GM18858 (cell line): ENCODE results near the gene NTM.

Source experiments
- ATAC-seq: cut with Tn5 transposase; IDR thresholded peaks from one replicate; pipeline ENCODE4 v1.9.1; 2021; ENCODE audit not compliant: unreplicated experiment

Gene NTM

DNA sequence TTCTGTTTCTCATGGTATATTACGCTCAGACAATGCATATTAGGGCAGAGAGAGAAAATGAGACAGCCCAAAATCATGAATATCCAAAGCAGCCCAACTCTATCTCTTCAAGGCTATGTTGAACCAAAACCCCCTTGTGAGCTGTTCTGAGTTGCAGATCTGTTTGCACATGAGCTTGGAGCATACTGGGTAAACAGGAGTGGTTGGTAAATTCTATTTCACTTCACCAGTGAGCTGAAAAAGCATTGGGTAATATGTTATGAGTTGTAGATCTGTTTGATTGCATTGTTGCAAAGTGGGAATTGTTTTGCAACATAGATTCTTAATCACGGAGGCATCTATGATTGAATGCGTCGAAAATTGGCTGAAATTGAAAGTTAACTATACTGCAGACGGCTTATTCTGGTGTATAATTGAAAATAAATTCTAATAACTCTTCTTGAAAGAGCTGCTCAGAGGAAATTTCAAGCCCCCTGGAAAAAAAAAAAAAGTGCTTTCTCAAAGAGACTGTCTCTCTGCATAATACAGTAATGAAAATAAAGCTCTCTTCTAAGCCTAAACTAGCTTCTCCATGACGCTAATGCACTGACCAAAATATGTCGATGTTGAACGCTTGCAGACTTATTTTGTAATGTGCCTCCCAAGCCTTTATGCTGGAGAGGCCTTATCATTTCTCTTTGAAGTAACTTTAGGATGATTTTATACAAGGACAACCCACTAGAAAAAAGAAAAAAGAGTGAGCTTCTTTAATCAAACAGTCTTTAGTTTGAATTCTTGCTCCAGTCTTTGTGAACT, 263.7 kb downstream of the NTM start:
- ATAC-seq = no peak

DNA sequence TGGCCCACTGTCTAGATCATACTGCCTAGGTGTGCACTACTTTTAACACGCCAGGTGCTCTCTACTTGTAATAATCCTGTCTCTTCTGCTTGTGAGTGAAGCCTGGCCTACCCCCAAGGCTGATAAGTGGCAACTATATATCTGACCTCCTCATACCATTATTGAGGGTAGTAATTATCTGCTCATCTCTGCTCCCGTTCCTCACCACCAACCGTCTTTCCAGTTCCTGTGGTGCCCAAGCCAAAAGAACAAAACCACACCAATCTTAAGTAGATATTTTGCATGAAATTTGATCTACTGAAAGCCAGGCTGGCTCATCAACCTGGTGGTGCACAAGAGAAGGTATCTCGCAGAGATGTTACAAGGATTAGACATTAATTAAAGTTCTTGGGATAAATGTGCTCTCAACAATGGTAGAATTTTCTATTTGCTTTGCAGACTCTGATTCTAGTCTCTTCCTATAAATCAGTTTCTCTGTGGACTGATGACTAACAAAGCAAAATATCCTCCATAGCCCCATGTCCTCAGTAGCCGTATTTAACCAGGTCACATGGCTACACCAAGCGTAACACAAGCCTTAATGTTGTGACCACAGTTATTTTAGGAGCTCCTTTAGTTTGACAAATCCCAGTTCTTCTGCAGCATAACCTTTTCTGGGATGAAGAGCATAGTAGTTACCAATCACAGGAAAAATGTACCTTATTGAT, 267.2 kb downstream of the NTM start:
- ATAC-seq = no peak

DNA sequence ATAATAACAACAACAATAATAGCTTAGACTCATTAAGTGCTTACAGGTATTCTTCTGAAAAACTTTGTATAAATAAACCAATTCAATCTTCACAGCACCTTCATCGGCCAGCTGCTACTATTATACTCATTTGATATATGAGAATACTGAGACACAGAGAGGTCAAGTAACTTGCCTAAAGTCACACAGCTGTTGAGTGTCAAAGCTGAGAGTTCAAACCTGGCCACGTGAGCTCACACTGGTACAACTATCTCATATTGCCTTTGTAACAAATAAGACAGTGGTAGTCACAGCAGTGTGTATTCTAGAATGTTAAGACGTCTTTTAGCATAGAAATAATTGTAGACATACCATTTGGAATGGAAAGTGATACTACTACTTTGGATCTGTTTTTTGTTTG, 268.5 kb downstream of the NTM start:
- ATAC-seq = no peak

DNA sequence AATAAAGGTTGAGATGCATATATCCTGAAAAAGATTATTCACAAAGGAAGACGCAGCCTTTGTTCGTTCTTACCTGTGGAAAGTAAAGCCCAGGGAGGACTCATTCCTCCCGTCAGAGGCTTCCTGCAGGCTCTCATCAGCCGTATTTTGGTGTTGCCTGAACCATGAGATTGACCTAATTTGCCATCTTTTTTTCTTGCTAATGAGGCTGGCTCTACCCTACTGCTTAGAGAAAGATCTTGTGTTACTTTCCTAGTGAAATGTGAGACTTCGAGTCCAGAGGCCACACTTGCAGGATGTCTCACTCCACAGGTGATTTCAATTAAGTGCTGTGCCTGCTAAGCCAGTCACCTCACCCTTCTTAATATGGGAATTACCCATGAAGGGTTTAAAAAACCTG, 269.9 kb downstream of the NTM start:
- ATAC-seq = no peak

DNA sequence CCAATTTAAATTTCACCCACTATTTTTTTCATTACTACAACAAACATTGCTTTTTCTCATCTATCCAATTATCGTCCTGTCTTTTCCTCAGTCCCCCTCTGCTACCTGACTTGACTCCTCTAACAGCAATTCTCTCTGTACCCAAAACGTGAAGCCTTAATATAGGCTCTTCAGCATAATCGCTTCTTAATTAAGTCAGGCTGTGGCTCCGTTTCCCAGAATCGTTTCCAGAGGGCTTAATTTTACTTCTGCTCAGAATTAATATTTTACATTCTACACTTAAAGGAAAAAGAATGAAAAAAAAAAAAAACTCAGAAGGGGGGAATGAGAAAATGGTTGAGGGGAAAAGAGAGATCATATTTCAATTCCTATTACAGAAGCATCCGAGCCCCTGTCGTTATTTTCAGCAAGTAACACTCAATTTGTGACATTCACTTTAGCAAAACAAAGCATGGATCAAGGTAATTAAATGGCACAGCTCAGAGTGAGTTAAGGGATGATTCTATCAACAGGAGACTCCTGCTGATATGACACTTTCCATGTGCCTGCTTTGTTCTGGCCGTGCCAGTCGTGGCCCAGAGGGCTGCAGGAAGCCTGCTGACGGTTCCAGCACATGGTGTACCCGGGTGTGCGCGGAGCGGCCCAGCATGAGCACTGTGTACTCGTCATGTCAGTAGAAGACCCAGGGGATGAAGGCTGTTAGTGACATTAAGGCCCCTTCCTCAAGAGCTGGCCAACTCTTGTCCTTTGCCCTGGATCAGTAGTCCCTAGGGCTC, 272.5 kb downstream of the NTM start:
- no peak for ATAC-seq

DNA sequence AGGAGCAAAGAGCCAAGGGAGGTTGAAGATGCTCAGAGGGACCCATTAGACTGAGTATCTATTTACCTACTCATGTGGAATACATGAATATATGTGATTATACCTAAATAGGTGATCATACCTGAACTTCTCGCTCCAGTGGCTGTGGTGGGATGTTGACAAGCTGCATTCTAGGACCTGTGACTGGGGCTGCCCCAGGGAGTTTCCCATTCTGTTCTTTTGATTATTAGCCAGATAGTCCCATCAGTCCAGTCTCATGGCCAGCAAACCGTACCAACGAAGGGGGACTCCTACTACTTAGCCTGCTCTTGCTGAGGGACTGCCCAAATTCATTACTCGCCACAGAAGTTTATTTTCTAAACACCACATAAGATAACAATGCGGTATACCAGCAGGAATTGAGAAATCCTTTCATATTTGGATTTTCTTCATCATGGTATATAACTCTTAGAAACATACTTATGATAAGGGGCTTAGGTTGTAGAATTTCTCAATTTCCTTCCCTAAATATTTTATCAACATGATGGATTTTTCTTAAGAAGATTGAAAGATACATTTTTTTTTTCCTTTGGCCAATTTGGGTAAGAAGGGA, 273.9 kb downstream of the NTM start:
- ATAC-seq = no peak

DNA sequence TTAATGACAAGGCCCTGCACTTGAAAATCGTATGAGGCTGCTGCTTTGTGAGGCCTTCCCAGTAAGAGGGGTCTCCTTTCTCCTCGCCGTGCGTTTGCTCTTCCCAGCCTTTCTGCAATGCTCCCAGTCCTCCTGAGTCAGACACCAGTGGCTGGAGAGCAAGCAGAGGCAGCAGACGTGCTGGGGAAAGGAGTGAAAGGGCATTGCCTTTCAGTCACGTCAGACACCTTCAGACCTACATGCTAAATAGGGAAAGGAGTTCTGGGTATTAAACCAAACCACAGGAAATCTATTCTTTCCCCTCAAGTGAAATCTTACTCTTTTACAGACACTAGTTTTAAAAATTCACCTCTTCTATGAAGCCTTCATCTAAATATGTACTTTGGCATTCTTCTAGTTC, 274.8 kb downstream of the NTM start:
- no peak for ATAC-seq

DNA sequence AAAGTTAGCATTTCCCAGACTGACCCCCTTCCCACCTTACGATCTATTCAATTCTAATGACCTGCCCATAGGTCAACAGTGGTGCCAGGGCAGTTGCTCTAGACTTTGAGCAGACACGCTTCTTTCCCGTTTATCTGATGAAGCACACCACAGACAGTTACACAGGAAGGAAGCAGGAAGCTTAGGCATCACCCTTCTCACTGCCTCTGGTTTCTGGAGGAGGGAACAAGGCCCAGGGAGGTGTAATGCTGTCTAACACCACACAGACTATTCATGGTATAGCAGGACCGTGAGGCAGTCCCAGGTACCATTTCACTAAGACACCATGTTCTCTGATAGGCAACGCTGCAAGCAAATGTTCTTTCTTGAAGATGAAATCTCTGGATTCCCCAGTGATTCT, 279.4 kb downstream of the NTM start:
- no peak for ATAC-seq

DNA sequence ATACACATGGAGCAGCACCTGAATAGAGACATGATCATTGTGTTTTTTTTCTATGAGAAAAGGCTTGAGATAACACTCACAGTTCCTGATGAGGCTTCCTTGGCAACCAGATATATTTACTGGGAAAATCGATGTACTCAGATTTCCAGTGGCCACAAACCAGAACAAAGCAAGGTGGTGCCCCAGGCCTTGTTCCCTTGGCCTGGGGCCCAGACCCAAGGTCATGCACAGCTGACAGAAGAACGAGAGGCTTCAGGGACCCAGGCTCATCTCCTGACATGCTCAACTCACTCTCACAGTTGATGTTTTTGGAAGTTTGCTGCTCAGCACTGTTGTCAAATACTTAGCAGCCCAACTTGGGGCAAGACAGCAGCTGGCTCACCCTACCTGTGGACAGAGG, 281.8 kb downstream of the NTM start:
- ATAC-seq = no peak

DNA sequence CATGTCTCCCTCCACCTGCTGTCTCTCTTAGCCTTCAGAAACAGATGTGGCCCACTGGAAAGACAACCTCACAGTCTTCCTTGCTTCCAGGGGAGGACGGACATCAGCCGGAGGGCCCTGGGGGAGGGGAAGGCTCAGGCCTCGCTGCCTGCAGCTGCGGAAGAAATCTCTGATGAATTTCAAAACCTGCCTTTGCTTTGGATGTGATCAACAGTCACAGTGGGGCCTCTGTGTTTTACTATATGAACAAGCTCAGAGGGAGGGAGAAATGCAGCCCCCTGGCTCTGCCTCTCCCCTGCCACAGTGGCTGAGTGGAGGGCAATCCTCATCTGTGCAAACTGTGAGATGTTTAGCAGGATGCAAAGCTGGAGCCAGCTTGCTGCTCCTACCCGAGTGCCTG, 282.8 kb downstream of the NTM start:
- ATAC-seq = no peak

DNA sequence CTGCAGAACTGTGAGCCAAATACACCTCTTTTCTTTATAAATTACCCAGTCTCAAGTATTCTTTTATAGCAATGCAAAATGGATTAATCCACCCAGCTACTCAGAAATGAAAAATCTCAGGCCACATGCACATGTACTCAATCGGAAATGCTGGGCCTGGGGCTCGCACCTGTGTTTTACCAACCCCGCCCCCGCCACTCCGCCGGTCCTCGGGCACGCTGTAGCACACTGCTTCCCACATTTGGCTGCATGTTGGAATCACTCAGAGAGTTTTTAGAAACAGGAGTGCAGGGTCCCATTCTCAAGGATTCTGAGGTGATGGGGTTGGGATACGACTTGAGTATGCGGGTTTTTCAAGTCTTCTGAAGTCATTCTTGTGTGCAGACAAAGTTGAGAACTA, 284.4 kb downstream of the NTM start:
- no peak for ATAC-seq

DNA sequence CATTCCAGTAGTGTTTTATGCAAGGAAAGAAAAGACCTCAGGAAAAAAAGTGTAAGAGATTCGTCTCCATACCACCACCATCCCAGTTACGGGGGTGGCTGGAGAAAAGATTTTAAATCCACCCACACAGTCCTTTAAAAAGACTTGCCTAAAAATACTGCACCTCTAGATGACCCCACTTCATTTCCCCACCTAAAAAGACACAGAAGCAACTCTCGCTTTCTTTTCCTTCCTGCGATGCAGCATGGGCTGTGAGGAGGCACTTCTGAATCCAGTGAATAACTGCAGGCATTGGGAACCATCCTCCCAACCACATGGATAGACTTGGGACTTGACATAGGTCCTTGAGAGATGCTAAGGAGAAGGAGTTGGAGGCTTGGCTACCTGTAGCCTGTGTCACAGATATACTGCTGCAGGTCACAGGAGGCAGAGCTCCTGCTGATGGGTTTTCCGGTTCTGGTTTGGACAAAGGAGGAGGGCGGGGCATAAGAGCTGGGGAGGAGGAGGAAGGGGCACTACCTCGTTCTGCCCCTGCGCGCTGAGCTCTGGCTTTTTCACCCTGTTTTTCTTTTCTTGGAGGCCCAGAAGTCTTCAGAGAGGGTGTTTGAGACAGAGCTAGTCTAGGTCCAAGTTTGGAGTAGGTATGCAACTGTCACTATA, 285.9 kb downstream of the NTM start:
- no peak for ATAC-seq

DNA sequence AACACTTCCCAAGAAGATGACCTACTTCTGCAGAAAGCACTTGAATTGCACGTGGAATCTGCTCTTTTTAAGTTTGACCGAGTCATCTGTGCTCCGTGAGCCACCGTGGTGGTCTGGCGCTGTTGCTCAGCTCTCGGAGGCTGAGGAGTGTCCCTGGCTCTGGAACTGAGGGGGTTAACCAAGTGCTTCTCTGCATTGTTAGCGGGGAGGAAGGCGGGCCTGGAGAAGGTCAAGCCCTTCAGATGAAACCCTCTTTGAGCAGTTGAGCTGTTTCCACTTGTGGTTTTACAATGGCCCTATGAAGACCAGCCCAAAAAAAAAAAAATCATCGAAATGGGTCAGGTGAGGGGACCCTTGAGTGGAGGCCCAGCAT, 286.4 kb downstream of the NTM start:
- ATAC-seq = no peak

DNA sequence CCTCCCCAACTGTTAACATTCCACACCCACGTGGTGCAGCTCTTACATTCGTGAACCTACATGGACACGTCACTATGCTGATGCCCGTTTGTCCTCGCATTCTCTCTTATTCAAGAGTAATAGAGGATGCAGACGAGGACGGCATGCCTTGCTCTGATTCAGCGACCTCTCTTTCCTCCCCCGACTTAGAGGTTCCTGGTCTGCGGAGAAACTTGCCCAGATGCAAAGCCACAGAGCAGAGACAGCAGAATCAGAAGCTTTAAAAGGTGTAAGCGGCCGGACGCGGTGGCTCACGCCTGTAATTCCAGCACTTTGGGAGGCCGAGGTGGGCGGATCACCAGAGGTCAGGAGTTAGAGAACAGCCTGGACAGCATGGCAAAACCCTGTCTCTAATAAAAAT, 288.0 kb downstream of the NTM start:
- no peak for ATAC-seq

DNA sequence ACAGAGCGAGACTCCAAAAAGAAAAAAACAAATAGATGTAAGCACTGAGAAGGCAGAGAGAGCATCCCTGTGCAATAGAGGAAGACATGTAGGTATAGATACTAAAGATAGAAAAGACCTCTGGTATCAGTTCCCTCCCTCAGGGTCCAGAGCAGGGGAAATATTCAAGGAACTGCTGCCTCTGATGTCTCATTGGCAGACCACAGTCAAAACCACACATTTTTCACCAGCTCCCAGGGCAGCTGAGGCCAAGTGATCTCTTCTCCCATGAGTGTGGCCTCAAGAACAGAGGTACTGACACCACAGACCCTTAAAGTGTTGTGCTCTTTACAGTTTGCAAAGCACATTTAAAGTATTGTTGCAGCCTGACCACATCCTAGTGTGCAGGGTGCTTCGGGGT, 288.5 kb downstream of the NTM start:
- peak; percentile 92 for ATAC-seq

DNA sequence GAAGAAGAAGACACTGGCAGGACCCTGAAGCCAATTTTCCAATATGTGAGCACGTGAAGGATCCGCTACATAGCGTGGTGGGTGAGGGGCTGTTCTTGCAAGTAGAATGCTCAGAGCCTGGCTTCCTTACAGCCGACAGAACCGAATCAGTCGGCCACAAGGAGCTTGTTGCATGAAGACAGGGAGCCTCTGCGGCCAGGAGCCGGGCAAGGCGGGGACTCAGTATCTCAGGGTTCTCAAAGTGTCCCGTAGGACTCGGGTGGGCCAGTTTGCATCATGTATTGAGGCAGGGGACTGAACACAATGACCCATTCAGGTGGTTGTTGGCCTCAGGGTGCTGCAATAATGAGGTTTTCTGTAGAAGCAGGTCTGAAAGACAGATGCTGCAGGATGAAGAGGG, 289.5 kb downstream of the NTM start:
- no peak for ATAC-seq

DNA sequence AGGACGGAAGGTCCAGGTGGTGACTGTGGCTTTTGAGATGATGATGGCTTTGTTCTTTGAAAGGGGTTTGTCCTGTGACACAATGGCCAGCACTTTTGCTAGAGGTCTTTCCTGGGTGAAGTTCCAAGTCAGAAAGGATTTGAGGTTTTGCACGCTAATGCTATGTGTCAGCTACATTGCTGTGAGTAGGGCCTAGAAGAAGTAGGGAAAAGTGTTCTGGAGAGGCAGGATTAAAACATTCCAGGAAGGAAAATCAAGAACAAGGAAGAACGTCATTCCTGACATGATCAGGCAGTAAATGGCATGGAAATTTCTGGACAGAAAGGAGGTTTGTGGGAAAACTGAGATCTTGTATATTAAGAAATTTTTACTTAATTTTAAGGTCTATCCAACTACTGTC, 290.7 kb downstream of the NTM start:
- no peak for ATAC-seq

DNA sequence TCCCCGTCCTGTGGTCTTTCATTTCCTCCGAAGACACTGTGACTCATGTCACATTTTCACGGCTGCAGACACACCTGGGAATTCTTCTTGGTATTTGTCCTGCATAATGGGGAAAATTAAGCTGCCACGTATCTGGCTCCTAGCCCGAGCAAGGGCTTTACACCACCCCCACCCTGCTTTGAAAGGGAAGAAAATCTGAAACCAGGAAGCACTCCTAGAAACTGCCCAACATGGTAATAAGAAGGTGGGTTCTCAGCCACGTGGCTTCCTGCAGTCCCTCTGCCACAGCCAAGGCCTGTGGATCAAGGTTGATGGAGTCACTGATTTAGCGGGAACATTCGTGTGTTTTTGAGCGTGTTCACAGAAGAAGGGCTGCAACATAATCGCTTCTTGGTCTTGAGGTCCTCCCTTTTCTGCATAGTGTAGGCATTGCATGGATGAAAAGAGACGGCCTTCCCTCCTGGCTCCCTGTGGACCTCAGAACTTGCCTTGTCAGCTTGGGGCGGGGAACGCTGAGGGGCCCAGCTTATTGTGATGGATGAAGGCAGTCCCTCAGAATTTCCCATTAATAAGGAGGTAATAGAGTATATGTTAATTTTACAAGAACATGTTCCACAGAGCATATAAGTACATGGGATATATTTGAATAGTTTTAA, 292.0 kb downstream of the NTM start:
- no peak for ATAC-seq

DNA sequence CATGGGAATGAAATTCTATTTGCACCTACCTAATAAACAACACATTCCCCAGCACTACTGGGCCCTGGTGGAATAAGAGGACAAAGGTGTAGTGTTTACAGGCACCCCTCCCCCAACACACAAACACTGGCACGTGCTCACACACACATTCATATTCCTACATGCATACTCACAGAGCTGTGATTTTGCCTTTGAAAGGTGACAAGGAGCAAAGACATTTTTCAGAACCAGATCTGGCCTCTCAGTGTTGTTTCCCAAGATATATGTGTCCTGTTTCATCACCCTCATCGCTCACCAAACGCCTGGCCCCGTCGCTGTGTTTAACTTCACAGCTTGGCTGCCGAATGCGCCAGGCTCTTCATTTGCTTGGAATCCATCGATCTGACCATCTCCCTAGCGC, 292.6 kb downstream of the NTM start:
- no peak for ATAC-seq

DNA sequence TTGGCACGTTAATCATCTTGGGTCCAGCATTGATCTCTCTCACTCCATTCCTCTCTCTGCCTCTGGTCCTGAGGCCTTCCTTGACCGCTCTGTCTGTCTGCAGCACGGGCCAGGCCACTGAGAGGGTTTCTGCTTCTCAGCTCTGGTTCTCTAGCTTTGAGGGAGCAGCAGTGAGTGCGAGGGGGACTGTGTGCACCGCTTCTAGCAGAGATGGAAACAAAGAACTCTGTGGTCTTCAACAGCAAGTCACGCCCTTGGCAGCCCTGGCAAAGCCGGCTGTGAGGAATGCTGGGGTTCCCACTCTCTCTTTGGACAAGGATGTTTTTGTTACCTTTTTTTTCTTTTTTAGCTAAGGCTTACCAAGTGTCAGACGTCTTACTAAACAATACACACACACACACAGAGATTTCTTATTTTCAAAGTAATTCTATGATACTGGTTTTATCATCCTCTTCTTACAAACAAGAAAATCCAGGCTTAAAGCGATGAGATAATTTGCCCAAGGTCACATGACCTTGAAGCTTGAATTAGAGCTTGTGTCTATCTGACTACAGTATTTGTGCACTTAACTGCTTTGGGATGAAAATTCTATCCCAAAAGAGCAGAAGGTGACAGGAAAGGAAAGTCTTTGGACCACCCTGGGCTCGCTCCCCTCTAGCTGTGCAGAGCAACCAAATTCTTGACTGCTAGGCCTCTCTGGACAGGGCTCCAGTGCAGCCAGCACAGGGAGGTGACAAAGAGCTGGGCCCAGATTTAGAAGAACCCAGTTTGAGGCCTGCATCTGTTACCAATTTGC, 293.2 kb downstream of the NTM start:
- ATAC-seq = no peak
